Ovary (tissue), 3 donors: Measurements from ENCODE around the gene COL6A3.

Experiments used
- CTCF ChIP-seq, 3 donors: fragments of 450-650 bp in 2 of 3; fragments of 200-600 bp in 1 of 3; IDR thresholded peaks; one replicate each; pipeline versions ENCODE4 v1.5.1 to v1.8.0; 2016 to 2022; ENCODE audit warnings: antibody characterized with exemption in 3 of 3, mild to moderate bottlenecking in 1 of 3
- EP300 ChIP-seq: sonication (generic); formaldehyde crosslinking; IDR thresholded peaks from one replicate; pipeline ENCODE4 v1.6.1; 2017; ENCODE audit warnings: antibody characterized with exemption
- POLR2A ChIP-seq: fragments of 450-650 bp; IDR thresholded peaks from one replicate; pipeline ENCODE4 v1.6.1; 2017; ENCODE audit warnings: antibody characterized with exemption, mild to moderate bottlenecking, moderate library complexity
- donor health status: DM: no; HTN: no; CAD: no.

GRCh38 chr2:237351046-237351445, 62.9 kb downstream of the COL6A3 start:
- TF ChIP-seq CTCF (IDR thresholded peaks at IDR 0.05) (no peak), POLR2A (no peak), EP300 (no peak)
